ENCODE measurements around the gene ITSN2. TPM values are rescaled to one million over a fixed set of nuclear protein-coding genes. Genes with fewer than 3 reads are reported as not detected.
A peak's percentile ranks its signal among the peaks of the same experiment; 100 is the strongest.

The ITSN2 gene
- polyA plus RNA-seq, 3 donors: 26.0 to 91.1 (median 40.4) TPM

DNA sequence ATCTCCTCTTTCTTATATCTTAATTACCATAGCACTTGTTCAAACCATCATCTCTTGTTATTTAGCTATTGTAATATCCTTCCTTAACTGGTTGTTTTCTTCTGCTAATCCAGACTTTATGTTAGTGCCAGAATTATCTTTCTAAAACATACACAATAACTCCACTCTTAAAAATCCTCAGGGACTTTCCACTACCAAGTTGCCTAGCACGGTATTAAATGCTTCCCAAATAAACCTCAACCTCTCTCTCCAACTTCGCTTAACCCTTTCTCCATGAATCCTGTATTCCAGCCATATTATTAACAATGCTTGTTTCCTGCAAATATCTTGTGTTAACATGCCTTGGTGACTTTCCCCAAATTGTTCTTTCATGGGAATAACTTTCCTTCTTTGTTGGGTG lies 101.0 kb downstream of the ITSN2 start:
- Mint-ChIP-seq H3K36me3 (peaks cover 24 to 32% of the 10 kb centered on the region in 2 donors), H3K9me3 (no peaks in the 10 kb centered on the region), H3K27ac (no peak overlapping the region), H3K4me1 (peaks cover 4% of the 10 kb centered on the region), H3K4me3 (no peak overlapping the region), H3K27me3 (ENCODE audit: low read depth in 3 of 3) (no peaks in the 10 kb centered on the region)
- H3K27ac ChIP-seq (ENCODE audit: low read depth in 1 of 2, low read length in 2 of 2): no peak overlapping the region
- peaks cover 27% of the 10 kb centered on the region for H4K20me1 ChIP-seq (ENCODE audit: insufficient read depth, low read length)
- H3K9me3 ChIP-seq (replicated peaks in 1 of 2; ENCODE audit: control insufficient read depth in 1 of 2, insufficient read depth in 1 of 2, low read length in 2 of 2): no peaks in the 10 kb centered on the region
- peaks cover 81 to 95% of the 10 kb centered on the region in 2 donors for H3K36me3 ChIP-seq (replicated peaks in 1 of 2; ENCODE audit: control insufficient read depth in 1 of 2, insufficient read depth in 2 of 2, low read length in 2 of 2)
- H3K9ac ChIP-seq (ENCODE audit: insufficient read depth, low read length, poor library complexity, severe bottlenecking): no peak overlapping the region
- DNase-seq: no peak
- TF ChIP-seq, protein P1, sequence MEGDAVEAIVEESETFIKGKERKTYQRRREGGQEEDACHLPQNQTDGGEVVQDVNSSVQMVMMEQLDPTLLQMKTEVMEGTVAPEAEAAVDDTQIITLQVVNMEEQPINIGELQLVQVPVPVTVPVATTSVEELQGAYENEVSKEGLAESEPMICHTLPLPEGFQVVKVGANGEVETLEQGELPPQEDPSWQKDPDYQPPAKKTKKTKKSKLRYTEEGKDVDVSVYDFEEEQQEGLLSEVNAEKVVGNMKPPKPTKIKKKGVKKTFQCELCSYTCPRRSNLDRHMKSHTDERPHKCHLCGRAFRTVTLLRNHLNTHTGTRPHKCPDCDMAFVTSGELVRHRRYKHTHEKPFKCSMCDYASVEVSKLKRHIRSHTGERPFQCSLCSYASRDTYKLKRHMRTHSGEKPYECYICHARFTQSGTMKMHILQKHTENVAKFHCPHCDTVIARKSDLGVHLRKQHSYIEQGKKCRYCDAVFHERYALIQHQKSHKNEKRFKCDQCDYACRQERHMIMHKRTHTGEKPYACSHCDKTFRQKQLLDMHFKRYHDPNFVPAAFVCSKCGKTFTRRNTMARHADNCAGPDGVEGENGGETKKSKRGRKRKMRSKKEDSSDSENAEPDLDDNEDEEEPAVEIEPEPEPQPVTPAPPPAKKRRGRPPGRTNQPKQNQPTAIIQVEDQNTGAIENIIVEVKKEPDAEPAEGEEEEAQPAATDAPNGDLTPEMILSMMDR (IDR thresholded peaks at IDR 0.05): no peak
- no peak overlapping the region for H3K4me2 ChIP-seq (replicated peaks; ENCODE audit: extremely low read depth, low read length, poor library complexity, severe bottlenecking)
- no peaks in the 10 kb centered on the region for H3K79me2 ChIP-seq (ENCODE audit: insufficient read depth, low read length)
- no peak overlapping the region for H3K4me3 ChIP-seq (replicated peaks in 1 of 3; ENCODE audit: low read depth in 2 of 3, low read length in 3 of 3)
- 100% methylated on average over 2 of the region's 2 CpGs for WGBS (ENCODE audit: insufficient coverage)
- H3K27me3 ChIP-seq (ENCODE audit: control insufficient read depth in 2 of 2, insufficient read depth in 2 of 2, low read length in 2 of 2): no peaks in the 10 kb centered on the region
- intact Hi-C loops (cut with micrococcal nuclease): no loop called here
- H3K4me1 ChIP-seq (ENCODE audit: control insufficient read depth in 1 of 2, insufficient read depth in 2 of 2, low read length in 2 of 2): no peaks in the 10 kb centered on the region
- H2AFZ ChIP-seq (ENCODE audit: insufficient read depth, low read depth, low read length, poor library complexity, severe bottlenecking): no peak overlapping the region

DNA sequence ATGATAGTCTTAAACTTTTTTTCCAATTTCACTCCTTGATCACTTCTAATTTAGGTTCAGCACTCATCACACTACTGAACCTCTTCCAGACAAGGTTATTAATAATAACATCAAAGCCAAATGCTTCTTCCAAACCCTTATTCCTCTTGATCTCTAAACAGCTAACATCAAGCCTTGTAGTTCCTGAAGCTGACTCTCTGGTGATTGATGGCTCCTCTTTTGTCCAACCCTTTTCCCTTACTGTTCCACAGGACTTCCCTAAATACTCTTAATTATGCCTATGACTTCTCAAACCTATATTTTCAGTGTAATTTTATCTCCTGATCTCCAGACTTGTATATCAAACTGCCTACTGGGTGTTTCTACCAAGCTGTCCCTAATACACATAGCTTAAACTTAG lies 101.6 kb downstream of the ITSN2 start:
- H3K36me3 Mint-ChIP-seq: peaks cover 25 to 35% of the 10 kb centered on the region in 2 donors
- no peaks in the 10 kb centered on the region for H3K9me3 Mint-ChIP-seq
- intact Hi-C loops (cut with micrococcal nuclease): no loop called here
- DNase-seq: no peak
- Histone ChIP-seq H3K4me3 (replicated peaks in 1 of 3; ENCODE audit: low read depth in 2 of 3, low read length in 3 of 3) (no peak overlapping the region), H3K9me3 (replicated peaks in 1 of 2; ENCODE audit: control insufficient read depth in 1 of 2, insufficient read depth in 1 of 2, low read length in 2 of 2) (no peaks in the 10 kb centered on the region), H4K20me1 (ENCODE audit: insufficient read depth, low read length) (peaks cover 33% of the 10 kb centered on the region), H3K4me2 (replicated peaks; ENCODE audit: extremely low read depth, low read length, poor library complexity, severe bottlenecking) (no peak overlapping the region), H3K79me2 (ENCODE audit: insufficient read depth, low read length) (no peaks in the 10 kb centered on the region), H2AFZ (ENCODE audit: insufficient read depth, low read depth, low read length, poor library complexity, severe bottlenecking) (no peak overlapping the region), H3K27me3 (ENCODE audit: control insufficient read depth in 2 of 2, insufficient read depth in 2 of 2, low read length in 2 of 2) (no peaks in the 10 kb centered on the region), H3K4me1 (ENCODE audit: control insufficient read depth in 1 of 2, insufficient read depth in 2 of 2, low read length in 2 of 2) (no peaks in the 10 kb centered on the region), H3K36me3 (replicated peaks in 1 of 2; ENCODE audit: control insufficient read depth in 1 of 2, insufficient read depth in 2 of 2, low read length in 2 of 2) (peaks cover 81 to 95% of the 10 kb centered on the region in 2 donors), H3K27ac (ENCODE audit: low read depth in 1 of 2, low read length in 2 of 2) (peak overlapping the region in 1 of 2 donors; percentile 13), H3K9ac (ENCODE audit: insufficient read depth, low read length, poor library complexity, severe bottlenecking) (no peak overlapping the region)
- TF ChIP-seq, protein P1 (IDR thresholded peaks at IDR 0.05): no peak
- H3K4me3 Mint-ChIP-seq: no peak overlapping the region
- no peak overlapping the region for H3K27ac Mint-ChIP-seq
- no peaks in the 10 kb centered on the region for H3K27me3 Mint-ChIP-seq (ENCODE audit: low read depth in 3 of 3)
- peaks cover 4% of the 10 kb centered on the region for H3K4me1 Mint-ChIP-seq
